HG03045 (cell line): Measurements from ENCODE around the gene JPH2.
"Not testable (repeated sequence)": the region's sequence is repeated elsewhere in the genome, so short reads cannot be mapped to it uniquely, and the experiment has no call there.

Source experiments
- ATAC-seq: cut with Tn5 transposase; IDR thresholded peaks from one replicate; pipeline ENCODE4 v1.9.1; 2021; ENCODE audit warnings: mild to moderate bottlenecking, moderate library complexity; ENCODE audit not compliant: unreplicated experiment

The JPH2 gene

DNA sequence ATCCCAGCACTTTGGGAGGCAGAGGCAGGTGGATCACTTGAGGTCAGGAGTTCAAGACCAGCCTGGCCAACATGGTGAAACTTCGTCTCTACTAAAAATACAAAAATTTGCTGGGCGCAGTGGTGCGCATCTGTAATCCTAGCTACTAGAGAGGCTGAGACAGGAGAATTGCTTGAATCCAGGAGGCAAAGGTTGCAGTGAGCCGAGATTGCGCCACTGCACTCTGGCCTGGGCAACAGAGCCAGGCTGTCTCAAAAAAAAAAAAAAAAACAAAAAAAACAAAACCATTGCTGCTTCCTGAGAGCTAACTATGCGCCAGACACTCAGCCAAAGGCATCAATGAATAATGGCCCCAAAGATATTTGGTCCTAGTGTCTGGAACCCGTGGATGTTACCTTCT lies 57.7 kb downstream of the JPH2 start:
- ATAC-seq: not testable (repeated sequence)

GRCh38 chr20:44126445-44126844 lies 60.5 kb downstream of the JPH2 start:
- no peak for ATAC-seq

- no peak for ATAC-seq
These were observed 61.5 kb downstream of the JPH2 start for GRCh38 chr20:44125332-44126127.

- ATAC-seq: no peak
These were observed 63.0 kb downstream of the JPH2 start for GRCh38 chr20:44123874-44124535.

GRCh38 chr20:44123251-44123650 lies 63.7 kb downstream of the JPH2 start:
- ATAC-seq: no peak

DNA sequence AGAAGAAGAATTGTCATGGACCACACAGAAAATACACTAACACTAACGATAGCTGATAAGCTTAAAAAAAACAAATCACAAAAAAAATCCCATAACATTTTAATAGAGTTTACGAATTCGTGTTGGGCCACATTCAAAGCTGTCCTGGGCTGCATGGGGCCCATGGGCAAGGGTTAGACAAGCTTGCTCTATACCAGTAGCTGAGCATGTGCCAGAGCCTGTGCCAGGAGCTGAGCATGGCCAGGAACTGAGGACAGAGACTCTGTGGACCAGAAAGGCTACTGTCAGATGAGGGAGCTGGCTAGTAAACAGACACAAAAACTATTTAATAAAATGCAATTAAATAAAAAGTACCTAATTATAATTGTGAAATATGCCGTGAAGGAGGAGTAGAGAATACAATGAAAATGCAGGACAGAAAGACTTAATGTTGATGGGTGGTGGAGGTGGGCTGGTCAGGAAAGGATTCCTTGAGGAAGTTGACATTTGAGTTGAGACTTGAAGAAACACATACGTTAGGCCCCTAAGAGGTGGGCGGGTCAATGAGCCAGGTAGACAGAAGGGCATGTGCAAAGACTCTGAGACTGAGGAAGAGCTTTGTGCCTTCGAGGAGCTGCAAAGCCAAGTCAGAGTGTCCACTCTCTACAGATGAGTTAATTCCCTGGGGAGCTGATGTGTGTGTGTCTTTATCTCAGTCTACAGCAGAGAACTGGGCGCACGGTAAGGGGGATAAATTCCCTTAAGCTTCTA lies 66.1 kb downstream of the JPH2 start:
- no peak for ATAC-seq

DNA sequence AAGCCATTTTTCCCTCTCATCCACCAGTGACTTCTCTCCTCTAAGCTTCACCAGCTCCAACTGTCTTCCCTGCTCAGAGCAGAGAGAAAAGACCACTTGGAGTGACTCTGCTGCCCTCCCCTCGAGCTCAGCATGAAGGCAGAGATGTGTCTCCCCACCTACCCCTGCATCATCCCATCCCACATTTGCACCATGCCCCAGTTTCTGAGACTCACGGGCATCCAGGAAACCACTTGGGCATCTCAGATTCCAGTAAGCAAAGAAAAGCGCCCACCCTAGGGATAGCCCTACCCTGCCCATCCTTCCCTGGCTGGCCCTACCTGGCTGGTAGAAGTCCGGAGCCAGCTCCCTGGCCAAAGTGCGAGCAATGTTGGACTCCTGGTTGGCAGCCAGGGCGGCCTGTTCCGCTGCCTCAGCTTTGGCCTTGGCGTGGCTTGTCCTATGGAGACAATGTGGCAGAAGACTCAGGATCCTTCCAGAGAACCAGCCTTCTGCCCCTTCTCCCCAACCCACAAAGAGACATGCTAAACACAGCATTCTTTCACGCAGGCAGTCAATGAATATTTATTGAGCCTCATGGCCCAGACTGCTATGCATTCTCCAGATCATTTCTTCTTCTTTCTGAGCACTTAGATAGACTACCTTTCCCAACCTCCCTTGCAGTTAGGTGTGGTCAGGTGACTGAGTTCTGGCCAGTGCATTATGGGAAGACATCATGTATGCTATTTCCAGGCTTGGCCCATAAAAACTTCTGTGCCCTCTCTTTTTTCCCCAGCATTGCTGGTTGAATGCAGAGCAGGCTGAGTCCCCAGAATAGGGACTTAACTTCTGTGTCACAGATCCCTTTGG lies 68.6 kb downstream of the JPH2 start:
- ATAC-seq: no peak

- no peak for ATAC-seq
These were observed 69.4 kb downstream of the JPH2 start for GRCh38 chr20:44117296-44118184.

DNA sequence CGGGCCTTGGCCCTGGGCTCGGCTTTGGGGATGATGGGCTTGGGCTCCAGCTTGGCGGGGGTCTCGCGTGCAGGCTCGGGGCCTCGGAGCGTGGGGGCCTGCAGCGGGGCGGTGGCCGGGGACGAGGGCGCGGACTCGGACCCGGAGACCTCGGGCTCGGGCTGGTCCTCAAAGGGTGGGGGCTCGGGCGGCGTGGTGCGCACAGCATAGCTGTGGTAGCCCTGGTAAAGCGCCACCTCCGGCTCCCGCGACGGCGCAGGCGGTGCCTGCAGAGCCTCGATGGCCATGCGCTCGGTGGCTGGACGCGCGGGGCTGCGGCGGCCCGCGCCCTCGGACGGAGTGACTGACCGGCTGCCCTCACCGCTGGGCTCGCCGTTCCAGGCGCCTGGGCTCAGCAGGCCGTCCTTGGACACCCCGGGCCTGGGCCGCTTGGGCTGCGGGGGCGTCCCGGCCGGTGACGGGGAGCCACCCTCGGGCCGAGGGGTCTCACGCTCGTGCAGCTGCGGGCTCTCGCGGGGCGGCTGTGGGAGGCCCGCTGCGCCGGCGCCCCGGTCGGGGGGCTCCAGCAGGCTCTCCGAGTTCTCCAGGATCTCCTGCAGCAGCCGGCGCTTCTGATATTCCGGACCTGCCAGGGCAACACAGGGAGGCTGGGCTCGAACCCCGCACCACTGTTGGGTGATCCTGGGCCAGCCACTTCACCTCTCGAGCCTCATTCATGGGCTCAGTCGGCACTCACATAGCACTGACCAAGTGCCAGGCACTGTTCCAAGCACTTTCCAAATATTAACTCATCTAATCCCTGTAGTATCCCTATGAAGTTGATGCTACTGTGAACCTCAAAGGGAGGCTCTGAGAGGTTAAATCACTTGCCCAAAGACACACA lies 71.0 kb downstream of the JPH2 start:
- ATAC-seq: no peak

DNA sequence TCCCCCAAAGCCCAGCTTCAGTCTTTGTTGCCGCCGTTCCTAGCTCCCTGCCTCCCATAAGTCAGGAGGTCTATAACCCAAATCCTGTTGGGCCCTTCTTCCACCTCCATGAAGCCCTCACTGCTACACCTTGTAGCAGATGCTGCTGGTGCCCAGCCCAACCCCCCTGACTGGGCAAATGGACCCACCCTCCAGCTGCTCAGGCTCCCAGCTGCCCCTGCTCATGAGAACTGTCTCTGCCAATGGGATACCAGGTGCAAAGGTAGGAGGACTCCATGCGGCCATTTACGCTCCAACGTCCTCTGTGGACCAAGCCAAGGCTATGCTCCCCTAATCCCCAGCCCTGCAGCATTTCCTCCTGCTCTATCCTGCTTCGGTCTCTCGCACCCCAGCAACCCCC lies 71.8 kb downstream of the JPH2 start:
- no peak for ATAC-seq

- ATAC-seq: no peak
These were observed 73.2 kb downstream of the JPH2 start for GRCh38 chr20:44113618-44114376.

DNA sequence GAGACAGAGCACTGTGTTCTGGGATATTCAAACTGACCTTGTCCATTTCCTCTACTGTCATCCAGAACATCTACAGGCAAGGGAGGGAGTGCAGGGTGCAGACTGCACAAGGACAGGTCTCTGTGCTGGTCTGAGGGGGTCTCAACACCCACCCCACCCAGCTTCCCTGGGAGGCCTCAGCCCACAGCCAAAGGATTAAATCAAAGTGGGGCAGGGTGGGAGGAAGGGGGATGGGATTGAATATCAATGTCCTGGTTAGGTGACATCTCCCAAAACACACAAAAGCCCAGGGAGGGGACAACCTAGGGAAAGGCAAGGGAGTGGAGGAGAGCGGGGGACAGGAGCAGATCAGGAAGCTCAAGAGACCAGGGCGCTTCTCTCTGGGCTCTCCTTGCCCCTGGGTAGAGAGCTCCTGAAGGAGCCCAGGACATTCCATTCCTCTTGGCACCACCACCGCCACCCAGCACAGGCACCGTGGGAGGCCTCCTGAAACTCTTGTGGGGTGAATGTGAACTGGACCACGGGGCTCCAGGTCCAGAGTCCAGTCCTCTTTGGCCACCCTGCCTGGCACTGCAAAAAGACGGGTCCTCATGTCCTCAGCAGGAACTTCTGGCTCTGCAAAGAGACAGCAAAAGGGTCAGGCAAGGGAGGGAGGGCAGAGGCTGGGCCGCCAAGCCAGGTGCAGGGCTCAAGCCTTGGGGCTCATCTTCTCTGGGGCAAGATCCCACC lies 73.9 kb downstream of the JPH2 start:
- ATAC-seq: no peak

DNA sequence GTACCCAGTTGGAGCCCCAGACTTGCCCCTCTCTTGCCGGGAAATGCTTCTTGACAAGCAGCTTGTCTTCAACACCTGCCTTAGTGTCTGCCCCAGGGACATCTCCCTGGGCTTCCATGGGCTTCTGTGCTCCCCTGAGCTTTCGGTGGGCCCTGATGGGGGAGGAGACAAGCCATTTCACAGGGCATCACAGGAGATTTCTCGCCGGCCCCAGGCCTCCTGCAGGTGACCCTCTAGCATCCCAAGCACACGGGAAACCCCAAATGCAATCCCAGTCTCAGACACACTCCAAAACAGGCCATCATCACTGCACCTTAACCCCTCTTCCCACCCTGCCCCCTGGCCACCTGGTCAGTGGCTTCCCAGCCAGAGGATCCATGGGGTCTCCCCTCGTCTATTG lies 74.5 kb downstream of the JPH2 start:
- ATAC-seq: no peak

GRCh38 chr20:44111712-44112335 lies 75.2 kb downstream of the JPH2 start:
- no peak for ATAC-seq

- no peak for ATAC-seq
These were observed 76.0 kb downstream of the JPH2 start for GRCh38 chr20:44110816-44111568.

GRCh38 chr20:44109951-44110361 lies 77.0 kb downstream of the JPH2 start:
- ATAC-seq: no peak
